ENCODE measurements around the gene HTATSF1.
A peak's percentile ranks its signal among the peaks of the same experiment; 100 is the strongest.

HTATSF1 gene

DNA sequence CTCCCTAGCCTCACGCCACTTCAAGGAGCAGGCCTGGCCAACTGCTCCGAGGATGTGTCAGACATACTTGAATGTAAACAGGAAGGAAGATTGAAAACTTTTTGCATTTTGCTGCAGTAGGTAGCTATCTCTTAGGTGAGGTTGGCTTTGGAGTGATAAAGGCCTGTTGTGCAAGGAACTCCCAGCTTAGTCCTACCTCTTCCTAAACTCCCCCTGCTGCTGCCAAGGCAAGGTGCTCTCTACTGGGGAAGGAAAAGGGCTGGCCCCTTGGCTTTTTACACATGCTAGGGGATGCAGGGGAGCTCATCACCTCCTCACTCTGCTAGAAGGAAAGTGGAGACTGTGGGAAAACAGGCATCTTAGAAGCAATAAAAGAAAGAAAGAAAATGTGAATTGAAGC, 20.4 kb upstream of the HTATSF1 start:
- H3K4me3 ChIP-seq (ENCODE audit: low read length) = no peak overlapping the region
- peak; percentile 46 for DNase-seq (ENCODE audit: low read depth)
- TF ChIP-seq, protein P1, sequence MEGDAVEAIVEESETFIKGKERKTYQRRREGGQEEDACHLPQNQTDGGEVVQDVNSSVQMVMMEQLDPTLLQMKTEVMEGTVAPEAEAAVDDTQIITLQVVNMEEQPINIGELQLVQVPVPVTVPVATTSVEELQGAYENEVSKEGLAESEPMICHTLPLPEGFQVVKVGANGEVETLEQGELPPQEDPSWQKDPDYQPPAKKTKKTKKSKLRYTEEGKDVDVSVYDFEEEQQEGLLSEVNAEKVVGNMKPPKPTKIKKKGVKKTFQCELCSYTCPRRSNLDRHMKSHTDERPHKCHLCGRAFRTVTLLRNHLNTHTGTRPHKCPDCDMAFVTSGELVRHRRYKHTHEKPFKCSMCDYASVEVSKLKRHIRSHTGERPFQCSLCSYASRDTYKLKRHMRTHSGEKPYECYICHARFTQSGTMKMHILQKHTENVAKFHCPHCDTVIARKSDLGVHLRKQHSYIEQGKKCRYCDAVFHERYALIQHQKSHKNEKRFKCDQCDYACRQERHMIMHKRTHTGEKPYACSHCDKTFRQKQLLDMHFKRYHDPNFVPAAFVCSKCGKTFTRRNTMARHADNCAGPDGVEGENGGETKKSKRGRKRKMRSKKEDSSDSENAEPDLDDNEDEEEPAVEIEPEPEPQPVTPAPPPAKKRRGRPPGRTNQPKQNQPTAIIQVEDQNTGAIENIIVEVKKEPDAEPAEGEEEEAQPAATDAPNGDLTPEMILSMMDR (IDR thresholded peaks at IDR 0.05; ENCODE audit: insufficient read depth, low read depth, low read length, missing control alignments) = peak; percentile 50

DNA sequence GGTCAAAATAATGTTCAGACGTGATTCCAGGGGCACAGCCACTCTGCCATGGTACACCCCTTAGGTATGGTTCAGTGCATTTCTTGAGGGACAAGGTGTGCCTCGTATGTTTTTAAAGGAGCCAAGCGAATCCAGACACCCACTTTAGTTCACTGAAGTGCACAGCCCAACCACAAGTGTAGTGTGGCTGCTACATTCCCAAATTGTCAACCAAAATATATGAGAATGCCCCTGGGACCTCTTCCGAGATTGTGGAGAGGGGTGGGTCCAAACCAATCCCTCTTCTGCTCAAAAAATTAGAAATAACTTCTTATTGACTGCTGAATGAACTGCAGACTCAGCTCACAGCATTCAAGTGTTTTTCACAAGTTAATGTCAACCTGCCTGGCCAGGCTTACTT, 17.0 kb upstream of the HTATSF1 start:
- TF ChIP-seq, protein P1 (IDR thresholded peaks at IDR 0.05; ENCODE audit: insufficient read depth, low read depth, low read length, missing control alignments) = no peak
- DNase-seq (ENCODE audit: low read depth) = no peak
- no peak overlapping the region for H3K4me3 ChIP-seq (ENCODE audit: low read length)

DNA sequence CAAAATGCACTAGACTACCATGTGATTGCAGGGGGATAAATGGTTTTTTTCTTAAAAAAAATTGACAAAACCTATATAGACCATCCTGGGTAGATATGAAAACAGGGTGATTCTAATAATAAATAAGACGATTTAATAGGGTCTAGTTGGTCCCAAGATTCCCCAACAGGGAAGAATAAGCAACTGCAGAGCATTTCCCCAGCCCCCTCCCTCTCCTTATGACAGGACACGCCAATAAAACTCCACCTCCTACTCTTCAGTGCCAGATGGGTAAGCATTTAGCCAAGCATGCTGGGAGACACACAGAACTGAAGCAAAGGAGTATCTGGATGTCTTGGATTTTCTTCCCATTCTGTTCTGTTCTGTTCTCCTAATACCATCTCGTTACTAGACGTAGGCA, 9.7 kb upstream of the HTATSF1 start, which contains the start of gene BRS3:
Gene BRS3 (plus strand): TSS at position 301 of the 400 bp plus-strand sequence. CDS start 168 bp downstream, outside the sequence.
- H3K4me3 ChIP-seq (ENCODE audit: low read length) = no peak within 1 kb of the TSS
- DNase-seq (ENCODE audit: low read depth) = no peak
- TF ChIP-seq, protein P1 (IDR thresholded peaks at IDR 0.05; ENCODE audit: insufficient read depth, low read depth, low read length, missing control alignments) = no peak

DNA sequence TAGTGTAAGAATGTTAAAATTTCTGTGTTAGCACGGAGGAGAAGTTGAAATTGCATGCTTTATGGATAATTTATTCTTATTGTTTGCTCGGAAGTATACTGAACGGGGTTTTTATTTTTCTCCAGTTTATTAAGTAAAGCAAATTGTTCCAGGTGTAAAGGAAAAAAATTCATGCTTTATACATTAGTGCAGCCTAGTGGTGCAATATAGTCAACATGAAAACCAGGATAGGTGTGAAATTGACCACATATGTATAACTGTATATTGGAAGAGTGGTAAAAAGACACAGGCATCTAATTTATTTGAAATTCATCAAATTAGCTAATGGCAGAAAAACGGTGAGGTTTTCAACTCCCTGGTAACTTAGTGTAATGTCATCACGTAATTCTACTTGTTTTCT, 8.7 kb upstream of the HTATSF1 start:
- TF ChIP-seq, protein P1 (IDR thresholded peaks at IDR 0.05; ENCODE audit: insufficient read depth, low read depth, low read length, missing control alignments) = peak; percentile 12

DNA sequence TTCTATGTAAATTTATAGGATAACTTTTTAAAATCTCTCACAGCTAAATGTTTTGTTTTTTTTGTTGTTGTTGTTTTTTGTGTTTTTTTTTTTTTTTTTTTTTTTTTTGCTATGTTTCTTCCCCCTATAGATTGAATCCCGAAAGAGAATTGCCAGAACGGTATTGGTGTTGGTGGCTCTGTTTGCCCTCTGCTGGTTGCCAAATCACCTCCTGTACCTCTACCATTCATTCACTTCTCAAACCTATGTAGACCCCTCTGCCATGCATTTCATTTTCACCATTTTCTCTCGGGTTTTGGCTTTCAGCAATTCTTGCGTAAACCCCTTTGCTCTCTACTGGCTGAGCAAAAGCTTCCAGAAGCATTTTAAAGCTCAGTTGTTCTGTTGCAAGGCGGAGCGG, 5.6 kb upstream of the HTATSF1 start:
- TF ChIP-seq, protein P1 (IDR thresholded peaks at IDR 0.05; ENCODE audit: insufficient read depth, low read depth, low read length, missing control alignments) = no peak
- DNase-seq (ENCODE audit: low read depth) = no peak
- H3K4me3 ChIP-seq (ENCODE audit: low read length) = no peak overlapping the region

More for the DNA sequence above, 8.7 kb upstream of the HTATSF1 start:
- H3K4me3 ChIP-seq (ENCODE audit: low read length) = no peak overlapping the region
- peak; percentile 18 for DNase-seq (ENCODE audit: low read depth)

DNA sequence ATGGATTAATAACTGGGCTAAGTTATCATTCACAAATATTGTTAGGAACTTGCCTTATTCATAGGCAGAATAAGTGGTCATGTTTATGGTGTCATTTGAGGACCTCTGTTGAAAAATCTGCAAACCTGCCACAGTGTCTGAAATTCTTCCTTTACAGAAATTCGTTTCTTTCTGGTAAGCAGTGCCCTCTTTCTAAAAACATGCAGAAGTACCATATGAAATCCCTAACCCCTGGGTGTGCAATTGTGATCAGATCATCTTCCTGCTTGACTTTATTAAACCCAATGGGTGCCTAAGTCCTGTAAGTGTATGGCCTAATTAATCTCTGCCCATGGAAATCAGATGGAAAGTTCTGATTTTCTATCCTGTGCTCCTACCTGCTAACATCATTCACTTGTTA, 4.4 kb upstream of the HTATSF1 start:
- no peak for DNase-seq (ENCODE audit: low read depth)
- TF ChIP-seq, protein P1 (IDR thresholded peaks at IDR 0.05; ENCODE audit: insufficient read depth, low read depth, low read length, missing control alignments) = no peak

DNA sequence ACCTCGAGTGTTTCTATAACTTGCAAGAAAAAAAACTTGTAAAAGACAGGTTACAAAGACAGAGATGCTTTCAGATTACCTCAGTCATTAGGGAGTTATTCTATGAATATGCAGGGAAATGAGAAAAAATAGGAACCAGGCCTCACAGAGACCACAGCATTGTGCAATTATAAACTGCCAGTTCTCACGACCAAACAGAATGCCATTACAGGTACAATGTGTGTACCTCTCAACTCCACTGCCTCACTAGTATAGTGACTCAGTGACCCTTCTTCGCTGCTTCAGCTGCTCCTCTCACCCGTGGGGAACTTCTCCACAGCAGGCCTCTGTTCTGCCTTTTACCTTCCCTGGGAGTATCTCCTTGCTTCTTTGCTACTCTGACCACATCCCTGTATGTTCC, 2.3 kb upstream of the HTATSF1 start:
- DNase-seq (ENCODE audit: low read depth) = no peak
- TF ChIP-seq, protein P1 (IDR thresholded peaks at IDR 0.05; ENCODE audit: insufficient read depth, low read depth, low read length, missing control alignments) = no peak
- no peak overlapping the region for H3K4me3 ChIP-seq (ENCODE audit: low read length)

More for the DNA sequence above, 4.4 kb upstream of the HTATSF1 start:
- no peak overlapping the region for H3K4me3 ChIP-seq (ENCODE audit: low read length)

All from epithelial cell of esophagus (primary cell).